Activated T-cell treated with anti-CD3 and anti-CD28 coated beads, Interleukin-2, amount 50 U/mL, for 72 hours (primary cell): Measurements from ENCODE around the gene SMAD4. TPM values are rescaled to one million over a fixed set of nuclear protein-coding genes. Genes with fewer than 3 reads are reported as not detected.

ENCODE experiments used
- ATAC-seq, 2 donors: fragments of 150-1000 bp; cut with Tn5 transposase; replicated peaks in 1 of 2; 2 replicates each; pipeline ENCODE4 v1.10.0; 2021; ENCODE audit warnings: moderate library complexity in 2 of 2, mild to moderate bottlenecking in 1 of 2
- DNase-seq, 2 donors: peaks; one replicate each; pipeline ENCODE4 v3.0.0; 2021 to 2022; ENCODE audit warnings: mixed read lengths in 1 of 2
- H3K27ac Mint-ChIP-seq: one replicate; pipeline ENCODE4 v1.8.0; 2022; ENCODE audit warnings: mild to moderate bottlenecking, moderate library complexity, mixed read lengths
- H3K27me3 Mint-ChIP-seq: one replicate; pipeline ENCODE4 v1.8.0; 2022; ENCODE audit warnings: low read depth, mixed read lengths
- H3K36me3 Mint-ChIP-seq, 2 donors: one replicate each; pipeline ENCODE4 v1.8.0; 2022; ENCODE audit warnings: mixed read lengths in 2 of 2, mild to moderate bottlenecking in 1 of 2; ENCODE audit not compliant: insufficient read depth in 2 of 2
- H3K4me1 Mint-ChIP-seq: one replicate; pipeline ENCODE4 v1.8.0; 2022; ENCODE audit warnings: low read depth, mixed read lengths
- H3K4me3 Mint-ChIP-seq, 2 donors: one replicate each; pipeline ENCODE4 v1.8.0; 2022; ENCODE audit warnings: mild to moderate bottlenecking in 2 of 2, mixed read lengths in 2 of 2, moderate library complexity in 2 of 2
- H3K9me3 Mint-ChIP-seq, 2 donors: one replicate each; pipeline ENCODE4 v1.8.0; 2022; ENCODE audit warnings: mixed read lengths in 2 of 2
- total RNA-seq, 2 donors: library from RNA; stranded (reverse); gene quantifications; one replicate each; pipeline ENCODE4 v1.2.3, GENCODE V29; 2022

SMAD4 gene
- total RNA-seq, 2 donors from 2014 or later = 84.7 to 97.0 TPM

- Mint-ChIP-seq H3K4me1 (no peaks in the 10 kb centered on the region), H3K36me3 (no peaks in the 10 kb centered on the region), H3K4me3 (no peak overlapping the region), H3K27ac (no peak overlapping the region), H3K27me3 (no peaks in the 10 kb centered on the region), H3K9me3 (no peaks in the 10 kb centered on the region)
- ATAC-seq (no peak), DNase-seq (no peak)
Observed at GRCh38 chr18:51132256-51132935, 102.4 kb downstream of the SMAD4 start.

GRCh38 chr18:51133580-51134160 is 103.7 kb downstream of the SMAD4 start:
- Mint-ChIP-seq H3K36me3 (no peaks in the 10 kb centered on the region), H3K4me1 (no peaks in the 10 kb centered on the region), H3K27ac (no peak overlapping the region), H3K4me3 (no peak overlapping the region), H3K9me3 (no peaks in the 10 kb centered on the region), H3K27me3 (no peaks in the 10 kb centered on the region)
- no peak for DNase-seq
- ATAC-seq = no peak

Other genes starting within 250 kb of the SMAD4 start
- gene MRO, start 210.2 kb upstream of the SMAD4 start, total RNA-seq = not detected
- 10 to 100 TPM; 72.3 to 75.2 TPM for gene ME2, start 151.1 kb upstream of the SMAD4 start, total RNA-seq
- gene ELAC1, start 62.2 kb upstream of the SMAD4 start, total RNA-seq = 1 to 10 TPM; 8.8 to 9.4 TPM
- gene MEX3C, start 167.5 kb downstream of the SMAD4 start, total RNA-seq = 10 to 100 TPM; 85.0 to 94.5 TPM